SK-N-SH treated with all-trans-retinoic acid at 6 μM for 48 hours (cell line): ENCODE data around the gene TRIM46.

Experiments
- CREB5 ChIP-seq: fragments of 250-450 bp; sonication (Bioruptor Pico); IDR thresholded peaks from 2 replicates; pipeline ENCODE4 v1.5.1; 2020; ENCODE audit warnings: low read depth, mild to moderate bottlenecking, moderate library complexity
- GLIS3 ChIP-seq: fragments of 250-450 bp; sonication (Bioruptor Pico); IDR thresholded peaks from 2 replicates; pipeline ENCODE4 v1.5.0; 2020; ENCODE audit warnings: mild to moderate bottlenecking, moderate library complexity
- RARB ChIP-seq: fragments of 250-450 bp; sonication (Bioruptor Pico); IDR thresholded peaks from 2 replicates; pipeline ENCODE4 v1.8.0; 2021; ENCODE audit warnings: mild to moderate bottlenecking, moderate library complexity
- ZFP3 ChIP-seq: fragments of 250-450 bp; sonication (Bioruptor Pico); IDR thresholded peaks from 2 replicates; pipeline ENCODE4 v1.5.0; 2020; ENCODE audit warnings: mild to moderate bottlenecking, moderate library complexity
- ZFP30 ChIP-seq: fragments of 450-650 bp; formaldehyde crosslinking; IDR thresholded peaks from 2 replicates; pipeline ENCODE4 v1.5.0; 2022; ENCODE audit warnings: mild to moderate bottlenecking, moderate library complexity
- TF ChIP-seq, protein P1 (sequence below): fragments of 250-450 bp; sonication (Bioruptor Pico); IDR thresholded peaks from 2 replicates; pipeline ENCODE4 v1.8.0; 2020; ENCODE audit warnings: mild to moderate bottlenecking, moderate library complexity, borderline replicate concordance

DNA sequence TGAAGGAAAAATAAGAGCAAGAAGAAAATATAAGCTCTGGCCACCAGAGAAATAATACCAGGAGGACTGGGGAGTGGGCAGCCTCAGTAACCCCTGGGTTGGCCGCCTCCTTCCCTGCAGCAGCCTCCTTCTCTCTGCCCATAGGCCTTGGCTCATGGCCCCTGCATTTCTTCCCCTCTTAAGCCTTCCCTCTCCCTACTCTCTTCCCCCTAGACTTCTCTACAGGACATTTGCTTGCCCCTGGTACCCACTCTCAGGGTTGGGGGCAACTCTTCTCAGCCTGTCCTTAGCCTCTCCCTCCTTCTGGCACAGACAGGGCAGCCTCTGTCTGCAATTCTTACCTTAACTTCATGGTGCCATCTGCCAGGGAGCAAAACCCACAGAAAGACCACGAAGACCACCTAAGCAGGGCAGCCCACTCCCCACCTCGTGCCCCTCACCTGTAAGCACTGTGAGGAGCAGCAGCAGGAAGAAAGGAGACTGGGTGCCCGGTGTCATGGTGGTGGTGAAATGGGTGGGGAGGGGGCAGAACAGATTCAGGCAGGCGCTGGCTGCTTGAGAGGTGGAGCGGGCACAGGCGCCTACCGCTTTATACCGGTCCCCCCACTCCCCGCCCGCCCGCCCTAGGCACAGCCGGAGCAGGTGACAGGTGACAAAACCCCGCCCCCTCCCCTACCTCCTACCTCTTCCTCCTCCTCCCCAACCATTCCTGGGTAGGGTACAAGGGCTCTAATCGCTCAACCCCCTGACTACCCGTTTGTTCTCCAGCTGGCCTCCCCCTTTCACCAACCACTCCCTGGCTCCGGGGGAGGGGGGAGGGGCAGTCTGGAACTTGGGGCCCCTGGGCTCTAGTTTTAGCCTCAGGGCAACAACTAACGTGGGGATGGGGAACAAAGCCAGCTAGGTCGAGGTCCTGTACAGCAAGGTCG is 19.0 kb downstream of the TRIM46 start:
- TF ChIP-seq CREB5 (CRISPR knock-in tag) (no peak), ZFP3 (CRISPR knock-in tag) (no peak), GLIS3 (CRISPR knock-in tag) (no peak), ZFP30 (CRISPR knock-in tag) (no peak), RARB (CRISPR knock-in tag) (no peak)
- TF ChIP-seq, protein P1, sequence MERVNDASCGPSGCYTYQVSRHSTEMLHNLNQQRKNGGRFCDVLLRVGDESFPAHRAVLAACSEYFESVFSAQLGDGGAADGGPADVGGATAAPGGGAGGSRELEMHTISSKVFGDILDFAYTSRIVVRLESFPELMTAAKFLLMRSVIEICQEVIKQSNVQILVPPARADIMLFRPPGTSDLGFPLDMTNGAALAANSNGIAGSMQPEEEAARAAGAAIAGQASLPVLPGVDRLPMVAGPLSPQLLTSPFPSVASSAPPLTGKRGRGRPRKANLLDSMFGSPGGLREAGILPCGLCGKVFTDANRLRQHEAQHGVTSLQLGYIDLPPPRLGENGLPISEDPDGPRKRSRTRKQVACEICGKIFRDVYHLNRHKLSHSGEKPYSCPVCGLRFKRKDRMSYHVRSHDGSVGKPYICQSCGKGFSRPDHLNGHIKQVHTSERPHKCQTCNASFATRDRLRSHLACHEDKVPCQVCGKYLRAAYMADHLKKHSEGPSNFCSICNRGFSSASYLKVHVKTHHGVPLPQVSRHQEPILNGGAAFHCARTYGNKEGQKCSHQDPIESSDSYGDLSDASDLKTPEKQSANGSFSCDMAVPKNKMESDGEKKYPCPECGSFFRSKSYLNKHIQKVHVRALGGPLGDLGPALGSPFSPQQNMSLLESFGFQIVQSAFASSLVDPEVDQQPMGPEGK (CRISPR knock-in tag): no peak
